Stimulated activated CD4-positive, alpha-beta T cell treated with anti-CD3 and anti-CD28 coated beads, Interleukin-2, amount 100 ng/mL, for 4 hours (primary cell): Measurements from ENCODE around the gene PLXDC1.

Experiments
- DNase-seq: peaks from one replicate; pipeline ENCODE4 v3.0.0-alpha.2; 2020; ENCODE audit warnings: low read depth

The PLXDC1 gene

GRCh38 chr17:39096508-39097149 is 54.8 kb downstream of the PLXDC1 start:
- DNase-seq, result peak; percentile 8

GRCh38 chr17:39095309-39095686 is 56.1 kb downstream of the PLXDC1 start:
- no peak for DNase-seq

GRCh38 chr17:39094607-39095308 is 56.7 kb downstream of the PLXDC1 start:
- no peak for DNase-seq

DNA sequence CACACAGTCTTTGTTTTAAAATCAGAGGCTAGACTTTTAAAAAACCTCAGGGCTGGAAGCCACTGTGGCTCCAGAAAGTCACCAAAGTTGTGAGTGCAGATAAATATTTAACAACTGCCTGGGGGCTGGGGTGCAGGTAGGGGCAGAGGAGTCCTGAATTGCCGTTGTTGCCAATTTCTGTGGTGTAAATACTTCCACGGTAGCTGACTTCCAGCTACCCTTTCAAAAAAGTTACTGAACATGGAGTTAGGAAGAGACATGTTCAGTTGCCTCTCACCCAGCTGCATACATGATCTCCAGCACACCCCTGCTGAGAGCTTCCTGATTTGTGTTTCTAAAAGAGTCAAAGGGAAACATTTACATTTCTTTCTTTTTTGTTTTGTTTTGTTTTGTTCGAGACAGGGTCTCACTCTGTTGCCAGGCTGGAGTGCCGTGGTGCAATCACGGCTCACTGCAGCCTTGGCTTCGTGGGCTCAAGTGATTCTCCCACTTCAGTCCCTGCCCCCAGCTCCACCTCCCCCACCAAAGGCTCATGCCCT is 58.7 kb downstream of the PLXDC1 start:
- DNase-seq, result no peak

GRCh38 chr17:39090908-39091665 is 60.4 kb downstream of the PLXDC1 start:
- no peak for DNase-seq

DNA sequence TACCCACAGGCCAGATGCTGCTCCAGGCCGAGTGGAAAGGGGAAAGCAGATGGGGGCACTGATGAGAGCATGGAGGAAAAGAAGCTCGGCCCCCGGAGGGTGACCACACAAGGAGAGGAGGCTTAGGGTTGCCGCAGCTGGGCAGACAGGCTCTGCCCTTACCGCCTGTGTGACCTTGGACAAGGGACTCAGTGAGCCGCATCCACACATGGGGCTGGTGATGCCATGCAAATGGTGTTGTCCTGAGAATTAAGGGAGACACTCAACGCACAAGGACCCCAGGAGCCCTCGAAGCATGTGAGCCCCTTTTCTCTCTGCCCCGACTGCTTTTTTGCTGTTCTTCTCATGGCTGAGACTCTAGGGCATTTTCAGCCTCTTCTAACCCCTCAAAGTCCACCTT is 61.0 kb downstream of the PLXDC1 start:
- DNase-seq, result no peak

DNA sequence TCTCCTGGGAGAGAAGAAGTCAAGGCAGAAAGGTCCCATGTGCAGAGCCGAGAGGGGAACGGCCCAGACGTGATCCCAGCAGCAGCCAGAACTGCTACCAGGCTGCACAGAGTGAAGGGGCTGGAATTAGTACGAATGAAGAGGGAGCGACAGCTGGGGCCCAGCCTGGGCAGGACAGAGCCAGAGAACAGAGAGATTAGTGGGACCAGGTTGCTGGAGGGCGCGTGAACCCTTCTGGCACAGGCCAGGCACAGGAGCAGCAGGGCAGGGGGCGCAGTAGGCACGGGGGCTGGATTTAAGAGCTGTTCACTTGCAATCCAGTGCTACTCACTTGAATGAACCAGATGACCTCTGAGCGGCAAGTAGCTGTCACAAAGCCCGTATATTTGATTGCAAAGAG is 66.9 kb downstream of the PLXDC1 start:
- DNase-seq, result no peak

GRCh38 chr17:39083270-39083669 is 68.2 kb downstream of the PLXDC1 start:
- no peak for DNase-seq

DNA sequence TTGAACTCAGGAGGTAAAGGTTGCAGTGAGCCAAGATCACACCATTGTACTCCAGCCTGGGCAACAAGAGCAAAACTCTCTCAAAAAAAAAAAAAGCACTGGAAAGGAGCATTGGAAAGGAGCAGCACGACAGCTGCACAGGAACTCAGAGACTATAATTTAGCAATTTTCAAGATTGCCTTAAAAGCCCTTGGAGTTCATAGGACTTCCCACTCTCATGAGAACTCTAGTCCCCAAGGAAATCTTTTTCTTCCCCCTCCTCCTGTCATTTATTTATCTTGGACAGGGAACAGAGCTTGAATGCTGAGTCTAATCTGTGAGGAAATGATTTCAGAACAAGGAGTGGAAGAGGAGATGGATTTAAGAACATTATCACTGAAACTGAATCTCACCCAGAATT is 69.0 kb downstream of the PLXDC1 start:
- no peak for DNase-seq

DNA sequence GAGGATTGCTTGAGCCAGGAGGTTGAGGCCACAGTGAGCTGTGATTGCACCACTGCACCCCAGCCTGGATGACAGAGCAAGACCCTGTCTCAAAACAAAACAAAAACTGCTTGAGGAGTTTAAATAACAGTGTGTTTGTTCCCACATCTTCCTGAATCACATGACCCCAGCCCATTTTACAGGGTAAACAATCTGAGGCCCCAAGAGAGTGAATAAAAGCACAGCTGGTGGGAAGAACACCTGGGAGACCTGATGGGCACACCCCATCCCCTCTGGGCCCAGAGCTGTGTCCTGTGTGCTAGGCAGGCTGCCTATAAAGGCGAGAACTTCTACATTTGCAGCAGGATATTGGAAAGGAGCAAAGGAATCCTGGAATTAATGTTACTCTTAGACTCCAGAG is 69.6 kb downstream of the PLXDC1 start:
- DNase-seq, result no peak

DNA sequence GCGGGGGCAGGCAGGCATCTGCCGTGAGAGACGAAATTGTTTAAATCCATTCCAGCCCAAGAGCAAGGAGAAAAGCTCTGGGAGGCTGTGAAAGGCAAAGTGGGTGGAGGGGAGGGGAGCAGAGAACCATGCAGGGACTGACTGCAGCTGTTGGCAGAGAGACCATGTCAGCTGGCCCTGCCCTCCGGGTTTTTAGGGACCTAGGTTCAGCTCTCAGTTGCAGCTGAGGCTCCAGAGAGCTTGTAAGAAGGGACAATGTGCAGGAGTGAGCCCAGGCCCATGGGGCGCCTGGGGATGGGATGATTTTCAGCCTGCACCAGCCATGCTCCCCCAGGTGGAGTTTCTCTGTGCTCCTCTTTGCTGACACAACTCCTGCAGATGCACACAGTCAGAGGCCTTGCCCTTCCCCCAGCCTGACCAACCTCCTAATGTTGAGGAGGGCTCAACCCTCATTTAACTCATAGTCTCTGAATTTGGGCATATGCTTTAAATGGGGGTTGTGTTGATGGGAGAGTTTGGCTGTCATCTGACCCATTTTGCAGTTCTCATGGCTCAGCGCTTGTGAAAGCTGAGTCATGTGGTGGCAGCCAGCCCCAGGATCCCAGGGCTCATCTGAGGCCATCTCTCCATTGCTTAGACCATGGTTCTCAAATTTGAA is 70.9 kb downstream of the PLXDC1 start:
- no peak for DNase-seq

GRCh38 chr17:39079836-39080235 is 71.6 kb downstream of the PLXDC1 start:
- DNase-seq, result no peak

GRCh38 chr17:39077866-39078265 is 73.6 kb downstream of the PLXDC1 start:
- DNase-seq, result no peak

DNA sequence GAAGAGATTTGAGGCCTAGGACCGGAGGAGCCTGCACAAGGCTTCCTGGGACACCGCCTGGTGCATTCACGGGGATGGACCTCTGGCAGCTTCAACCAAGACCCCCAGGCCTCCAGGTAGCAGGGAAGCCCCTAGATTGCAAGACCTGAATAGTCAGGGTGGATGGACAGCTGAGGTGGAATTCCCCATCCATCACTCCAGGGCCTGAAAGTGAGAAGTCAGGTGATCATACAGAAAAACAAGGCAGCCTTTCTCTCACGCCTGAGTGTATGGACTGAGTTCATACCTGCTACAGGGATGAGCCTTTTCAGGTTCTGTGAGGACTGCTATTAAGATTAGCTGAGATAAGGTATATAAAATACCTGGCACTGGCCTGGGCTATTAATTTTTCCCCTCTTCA is 74.2 kb downstream of the PLXDC1 start:
- no peak for DNase-seq

DNA sequence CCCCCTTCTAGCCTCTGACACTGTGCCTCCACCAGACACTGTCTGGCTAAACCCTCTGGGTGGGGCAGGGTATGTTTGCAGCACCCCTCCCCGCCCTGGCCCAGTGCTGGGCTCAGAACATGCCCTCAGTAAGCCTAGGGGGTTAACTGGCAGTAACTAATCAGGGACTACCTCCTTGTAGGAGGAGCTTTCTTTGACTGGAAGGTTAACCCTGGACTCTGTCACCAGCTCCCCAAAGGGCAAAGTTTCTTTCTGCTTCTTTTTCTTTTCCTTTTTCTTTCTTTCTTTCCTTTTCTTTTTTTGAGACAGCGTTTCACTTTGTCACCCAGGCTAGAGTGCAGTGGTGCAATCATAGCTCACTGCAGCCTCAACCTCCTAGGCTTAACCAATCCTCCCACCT is 76.8 kb downstream of the PLXDC1 start:
- DNase-seq, result no peak

DNA sequence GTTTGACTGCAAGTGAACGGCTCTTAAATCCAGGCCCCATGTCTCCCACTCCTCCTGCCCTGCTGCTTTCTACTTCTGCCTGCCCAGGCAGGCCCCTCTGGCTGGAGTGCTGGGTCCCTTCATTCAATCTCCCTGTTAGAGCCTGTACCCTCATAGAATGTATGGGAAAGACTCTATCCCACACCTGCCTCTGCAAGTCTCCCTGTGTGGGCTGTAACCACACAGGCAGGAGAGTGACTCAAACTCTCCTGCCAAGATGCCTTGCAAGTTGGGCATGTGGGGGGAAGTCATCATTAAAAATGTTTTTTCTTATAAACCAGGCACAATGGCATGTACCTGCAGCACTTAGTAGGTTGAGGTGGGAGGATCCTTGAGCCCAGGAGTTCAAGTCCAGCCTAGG is 77.5 kb downstream of the PLXDC1 start:
- DNase-seq, result no peak

DNA sequence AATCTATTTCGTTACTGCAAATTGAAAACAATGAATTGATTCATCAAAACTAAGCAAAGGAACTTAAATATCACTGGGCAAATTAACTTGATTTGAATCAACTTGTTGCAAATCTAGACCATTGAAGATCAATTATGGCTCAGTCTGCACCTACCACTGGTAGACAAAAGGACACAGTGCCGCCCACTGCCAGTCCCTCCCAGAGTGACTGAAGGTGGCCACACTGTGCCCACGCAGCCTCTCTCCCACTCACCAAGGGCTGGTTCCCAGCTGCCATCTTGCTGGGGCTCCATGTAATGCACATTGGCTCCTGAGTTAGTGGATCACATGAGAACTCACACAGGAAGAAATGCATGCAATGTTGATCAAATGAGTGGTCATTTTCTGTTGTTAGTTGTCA is 78.1 kb downstream of the PLXDC1 start:
- DNase-seq, result no peak

DNA sequence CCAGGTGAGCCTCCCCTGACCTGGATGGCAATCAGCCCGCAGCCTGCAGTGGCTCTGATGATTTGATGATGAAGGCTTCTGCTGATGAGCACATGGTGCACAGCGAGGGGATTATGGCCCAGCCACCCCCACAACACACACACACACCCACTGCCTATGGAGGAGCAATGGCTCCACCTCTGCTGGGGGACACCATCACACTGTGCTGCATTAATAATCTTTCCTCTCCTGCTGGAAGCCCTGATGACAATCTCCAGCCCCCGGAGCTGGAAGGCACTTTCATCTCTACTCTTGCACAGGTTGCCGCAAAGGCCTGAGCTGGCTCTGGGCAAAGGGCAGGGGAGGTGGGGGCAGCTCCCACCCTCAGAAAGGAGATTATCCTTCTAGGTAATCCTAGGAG is 79.9 kb downstream of the PLXDC1 start:
- DNase-seq, result no peak

DNA sequence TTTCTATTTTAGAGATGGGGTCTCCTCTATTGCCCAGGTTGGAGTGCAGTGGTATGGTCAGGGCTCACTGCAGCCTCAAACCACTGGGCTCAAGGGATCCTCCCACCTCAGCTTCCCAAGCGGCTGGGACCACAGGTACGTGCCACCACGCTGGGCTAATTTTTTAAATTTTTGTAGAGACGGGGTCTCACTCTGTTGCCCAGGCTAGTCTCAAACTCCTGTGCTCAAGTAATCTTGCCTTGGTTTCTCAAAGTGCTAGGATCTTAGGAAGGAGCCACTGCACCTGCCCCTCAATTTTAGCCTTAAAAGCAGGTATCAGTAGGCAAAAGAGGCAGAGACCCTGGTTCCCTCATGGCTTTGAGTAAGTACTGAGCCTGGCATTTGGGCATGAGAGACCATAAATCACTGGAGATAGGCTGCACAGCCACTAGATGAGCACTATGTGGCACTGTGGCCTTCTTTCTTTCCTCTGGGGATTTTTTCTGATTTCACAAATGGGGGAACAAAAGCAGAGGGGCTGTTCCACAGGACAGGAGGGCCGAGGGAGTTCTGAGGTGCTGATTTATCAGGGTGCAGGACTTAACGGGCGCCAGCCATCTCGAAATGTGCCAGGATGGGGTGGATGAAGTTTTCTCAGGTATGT is 82.2 kb downstream of the PLXDC1 start:
- DNase-seq, result no peak

GRCh38 chr17:39064819-39065218 is 86.6 kb downstream of the PLXDC1 start:
- no peak for DNase-seq

GRCh38 chr17:39064374-39064773 is 87.1 kb downstream of the PLXDC1 start:
- no peak for DNase-seq

DNA sequence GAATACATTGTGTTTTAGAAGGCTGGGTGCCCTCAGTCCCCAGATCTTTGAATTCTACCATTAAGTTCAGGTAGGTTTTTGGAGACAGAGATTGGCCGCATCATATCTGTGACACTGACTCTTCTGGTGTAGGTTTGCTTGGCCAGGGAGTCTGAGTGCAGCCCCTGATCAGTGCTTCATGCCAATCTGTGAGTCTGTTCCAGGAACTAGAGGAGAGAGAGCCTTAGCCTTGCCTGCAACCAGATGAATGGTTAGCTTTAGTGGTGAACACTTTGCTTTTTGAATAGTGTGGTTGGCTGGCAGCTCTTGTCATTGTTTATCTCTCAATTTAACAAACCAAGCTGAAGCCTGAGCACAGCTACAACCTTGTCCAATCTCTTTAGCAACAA is 87.8 kb downstream of the PLXDC1 start:
- DNase-seq, result no peak
